ENCODE measurements around the gene FBXO42. TPM values are rescaled to one million over a fixed set of nuclear protein-coding genes. Genes with fewer than 3 reads are reported as not detected.

FBXO42 gene
- total and polyA plus RNA-seq, 2 experiments from 2014 or later = 6.0 to 20.7 TPM

DNA sequence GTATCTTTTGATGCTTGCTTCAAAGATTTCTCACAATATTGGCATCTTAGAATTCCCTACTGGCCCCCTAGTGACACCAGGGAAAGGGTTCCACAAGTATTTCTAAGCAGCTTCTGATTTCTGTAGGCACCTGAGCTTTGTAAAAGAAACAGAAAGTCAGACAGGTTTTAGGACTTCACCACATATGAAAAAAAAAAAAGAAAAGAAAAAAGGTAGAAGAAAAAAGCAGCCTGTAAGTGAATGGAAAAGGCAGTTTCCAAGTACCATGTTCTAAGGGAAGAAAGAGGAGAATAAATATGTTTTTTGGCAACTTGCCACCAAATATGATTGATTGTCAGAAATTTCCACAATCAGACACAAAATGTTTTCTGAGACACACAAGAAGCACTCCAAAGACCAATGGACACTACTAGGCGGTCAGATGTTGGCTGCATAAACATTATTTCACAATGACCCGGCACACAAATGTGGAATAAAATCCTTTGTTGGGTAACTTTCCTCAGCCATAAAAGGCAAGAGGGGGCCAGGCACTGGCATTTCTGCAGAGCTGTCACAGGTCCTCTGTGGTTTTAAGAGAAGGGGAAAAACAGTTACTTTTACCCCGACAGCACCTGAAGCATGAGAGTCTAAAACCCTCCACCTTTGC is 102.6 kb downstream of the FBXO42 start:
- H3K4me1 Mint-ChIP-seq = no peaks in the 10 kb centered on the region
- Histone ChIP-seq H3K9me2 (ENCODE audit: insufficient read depth) (no peaks in the 10 kb centered on the region), H3K4me1 (ENCODE audit: insufficient read depth) (no peaks in the 10 kb centered on the region), H3K79me2 (replicated peaks; ENCODE audit: insufficient read depth) (no peaks in the 10 kb centered on the region), H3K4me3 (no peak overlapping the region), H3K36me3 (ENCODE audit: insufficient read depth) (peaks cover 8% of the 10 kb centered on the region; the same call in 1 of the 2 replicates), H4K20me1 (replicated peaks; ENCODE audit: insufficient read depth) (peaks cover 5% of the 10 kb centered on the region), H3K4me2 (no peak overlapping the region), H3K27ac (ENCODE audit: low read depth) (no peak overlapping the region), H2AFZ (no peak overlapping the region), H3F3A (replicated peaks; ENCODE audit: low read depth) (peaks cover 4% of the 10 kb centered on the region), H3K27me3 (ENCODE audit: insufficient read depth) (no peaks in the 10 kb centered on the region)
- H3K4me3 Mint-ChIP-seq = no peak overlapping the region
- H3K36me3 Mint-ChIP-seq (ENCODE audit: low read depth) = peaks cover 8% of the 10 kb centered on the region; the same call in 2 of the 3 replicates
- no peaks in the 10 kb centered on the region for H3K9me3 Mint-ChIP-seq
- H3K27ac Mint-ChIP-seq = no peak overlapping the region
- no peak for ATAC-seq
- DNase-seq (ENCODE audit: low spot score) = no peak
- TF ChIP-seq POLR2AphosphoS5 (IDR thresholded peaks at IDR 0.05; ENCODE audit: low read depth) = no peak
- no peak for TF ChIP-seq EZH2 (IDR thresholded peaks at IDR 0.05; ENCODE audit: low read depth, unreplicated experiment)
- TF ChIP-seq, protein P1, sequence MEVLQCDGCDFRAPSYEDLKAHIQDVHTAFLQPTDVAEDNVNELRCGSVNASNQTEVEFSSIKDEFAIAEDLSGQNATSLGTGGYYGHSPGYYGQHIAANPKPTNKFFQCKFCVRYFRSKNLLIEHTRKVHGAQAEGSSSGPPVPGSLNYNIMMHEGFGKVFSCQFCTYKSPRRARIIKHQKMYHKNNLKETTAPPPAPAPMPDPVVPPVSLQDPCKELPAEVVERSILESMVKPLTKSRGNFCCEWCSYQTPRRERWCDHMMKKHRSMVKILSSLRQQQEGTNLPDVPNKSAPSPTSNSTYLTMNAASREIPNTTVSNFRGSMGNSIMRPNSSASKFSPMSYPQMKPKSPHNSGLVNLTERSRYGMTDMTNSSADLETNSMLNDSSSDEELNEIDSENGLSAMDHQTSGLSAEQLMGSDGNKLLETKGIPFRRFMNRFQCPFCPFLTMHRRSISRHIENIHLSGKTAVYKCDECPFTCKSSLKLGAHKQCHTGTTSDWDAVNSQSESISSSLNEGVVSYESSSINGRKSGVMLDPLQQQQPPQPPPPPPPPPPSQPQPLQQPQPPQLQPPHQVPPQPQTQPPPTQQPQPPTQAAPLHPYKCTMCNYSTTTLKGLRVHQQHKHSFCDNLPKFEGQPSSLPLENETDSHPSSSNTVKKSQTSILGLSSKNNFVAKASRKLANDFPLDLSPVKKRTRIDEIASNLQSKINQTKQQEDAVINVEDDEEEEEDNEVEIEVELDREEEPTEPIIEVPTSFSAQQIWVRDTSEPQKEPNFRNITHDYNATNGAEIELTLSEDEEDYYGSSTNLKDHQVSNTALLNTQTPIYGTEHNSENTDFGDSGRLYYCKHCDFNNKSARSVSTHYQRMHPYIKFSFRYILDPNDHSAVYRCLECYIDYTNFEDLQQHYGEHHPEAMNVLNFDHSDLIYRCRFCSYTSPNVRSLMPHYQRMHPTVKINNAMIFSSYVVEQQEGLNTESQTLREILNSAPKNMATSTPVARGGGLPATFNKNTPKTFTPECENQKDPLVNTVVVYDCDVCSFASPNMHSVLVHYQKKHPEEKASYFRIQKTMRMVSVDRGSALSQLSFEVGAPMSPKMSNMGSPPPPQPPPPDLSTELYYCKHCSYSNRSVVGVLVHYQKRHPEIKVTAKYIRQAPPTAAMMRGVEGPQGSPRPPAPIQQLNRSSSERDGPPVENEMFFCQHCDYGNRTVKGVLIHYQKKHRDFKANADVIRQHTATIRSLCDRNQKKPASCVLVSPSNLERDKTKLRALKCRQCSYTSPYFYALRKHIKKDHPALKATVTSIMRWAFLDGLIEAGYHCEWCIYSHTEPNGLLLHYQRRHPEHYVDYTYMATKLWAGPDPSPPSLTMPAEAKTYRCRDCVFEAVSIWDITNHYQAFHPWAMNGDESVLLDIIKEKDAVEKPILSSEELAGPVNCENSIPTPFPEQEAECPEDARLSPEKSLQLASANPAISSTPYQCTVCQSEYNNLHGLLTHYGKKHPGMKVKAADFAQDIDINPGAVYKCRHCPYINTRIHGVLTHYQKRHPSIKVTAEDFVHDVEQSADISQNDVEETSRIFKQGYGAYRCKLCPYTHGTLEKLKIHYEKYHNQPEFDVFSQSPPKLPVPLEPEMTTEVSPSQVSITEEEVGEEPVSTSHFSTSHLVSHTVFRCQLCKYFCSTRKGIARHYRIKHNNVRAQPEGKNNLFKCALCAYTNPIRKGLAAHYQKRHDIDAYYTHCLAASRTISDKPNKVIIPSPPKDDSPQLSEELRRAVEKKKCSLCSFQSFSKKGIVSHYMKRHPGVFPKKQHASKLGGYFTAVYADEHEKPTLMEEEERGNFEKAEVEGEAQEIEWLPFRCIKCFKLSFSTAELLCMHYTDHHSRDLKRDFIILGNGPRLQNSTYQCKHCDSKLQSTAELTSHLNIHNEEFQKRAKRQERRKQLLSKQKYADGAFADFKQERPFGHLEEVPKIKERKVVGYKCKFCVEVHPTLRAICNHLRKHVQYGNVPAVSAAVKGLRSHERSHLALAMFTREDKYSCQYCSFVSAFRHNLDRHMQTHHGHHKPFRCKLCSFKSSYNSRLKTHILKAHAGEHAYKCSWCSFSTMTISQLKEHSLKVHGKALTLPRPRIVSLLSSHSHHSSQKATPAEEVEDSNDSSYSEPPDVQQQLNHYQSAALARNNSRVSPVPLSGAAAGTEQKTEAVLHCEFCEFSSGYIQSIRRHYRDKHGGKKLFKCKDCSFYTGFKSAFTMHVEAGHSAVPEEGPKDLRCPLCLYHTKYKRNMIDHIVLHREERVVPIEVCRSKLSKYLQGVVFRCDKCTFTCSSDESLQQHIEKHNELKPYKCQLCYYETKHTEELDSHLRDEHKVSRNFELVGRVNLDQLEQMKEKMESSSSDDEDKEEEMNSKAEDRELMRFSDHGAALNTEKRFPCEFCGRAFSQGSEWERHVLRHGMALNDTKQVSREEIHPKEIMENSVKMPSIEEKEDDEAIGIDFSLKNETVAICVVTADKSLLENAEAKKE (CRISPR knock-in tag; IDR thresholded peaks at IDR 0.05) = no peak
- no peak for TF ChIP-seq NANOG (IDR thresholded peaks at IDR 0.05; ENCODE audit: borderline replicate concordance)
- no peak for TF ChIP-seq JUNB (IDR thresholded peaks at IDR 0.05; ENCODE audit: unreplicated experiment)
- TF ChIP-seq ZNF114 (CRISPR knock-in tag; IDR thresholded peaks at IDR 0.05) = no peak
- H3K27me3 Mint-ChIP-seq (ENCODE audit: insufficient read depth, low read depth, poor library complexity) = no peaks in the 10 kb centered on the region
